Neural cell (in vitro differentiated cells): ENCODE results near the gene PATL1.

Source experiments
- CTCF ChIP-seq: fragments of 450-650 bp; IDR thresholded peaks from 2 replicates; pipeline ENCODE4 v1.5.1; 2014; ENCODE audit warnings: antibody characterized with exemption, mild to moderate bottlenecking, moderate library complexity; ENCODE audit not compliant: poor library complexity, severe bottlenecking
- EP300 ChIP-seq: fragments of 450-650 bp; conservative IDR thresholded peaks from 2 replicates; pipeline ENCODE4 v1.6.1; 2014; ENCODE audit warnings: antibody characterized with exemption, mild to moderate bottlenecking, moderate library complexity; ENCODE audit not compliant: poor library complexity, severe bottlenecking
- EZH2 ChIP-seq: fragments of 200-600, 300-800 bp; shearing (Covaris generic), sonication (generic); IDR thresholded peaks from 2 replicates; pipeline ENCODE4 v1.6.1; 2014; ENCODE audit warnings: antibody characterized with exemption, low read length, borderline replicate concordance, mild to moderate bottlenecking; ENCODE audit not compliant: insufficient read depth, poor library complexity, severe bottlenecking
- MXI1 ChIP-seq: fragments of 450-650 bp; conservative IDR thresholded peaks from 2 replicates; pipeline ENCODE4 v1.6.1; 2014; ENCODE audit warnings: antibody characterized with exemption, mild to moderate bottlenecking; ENCODE audit not compliant: poor library complexity, severe bottlenecking
- POLR2AphosphoS5 ChIP-seq: IDR thresholded peaks from 2 replicates; pipeline ENCODE4 v1.6.1; 2012
- RAD21 ChIP-seq: fragments of 450-650 bp; conservative IDR thresholded peaks from 2 replicates; pipeline ENCODE4 v1.6.1; 2014; ENCODE audit warnings: antibody characterized with exemption, mild to moderate bottlenecking, moderate library complexity
- REST ChIP-seq: IDR thresholded peaks from 2 replicates; pipeline ENCODE4 v1.6.1; 2012; ENCODE audit warnings: borderline replicate concordance
- SMC3 ChIP-seq: fragments of 450-650 bp; conservative IDR thresholded peaks from 2 replicates; pipeline ENCODE4 v1.6.1; 2014; ENCODE audit warnings: antibody characterized with exemption, mild to moderate bottlenecking, moderate library complexity; ENCODE audit not compliant: poor library complexity
- TAF1 ChIP-seq: IDR thresholded peaks from 2 replicates; pipeline ENCODE4 v1.6.1; 2012; ENCODE audit warnings: low read depth

- no peak for TF ChIP-seq RAD21
- no peak for TF ChIP-seq CTCF
- no peak for TF ChIP-seq EP300
- TF ChIP-seq MXI1: no peak
- TF ChIP-seq REST: no peak
- TF ChIP-seq POLR2AphosphoS5: no peak
- no peak for TF ChIP-seq EZH2
- no peak for TF ChIP-seq TAF1
- no peak for TF ChIP-seq SMC3
These were observed 24.3 kb downstream of the PATL1 start for GRCh38 chr11:59644528-59644927.
